Fibroblast of lung (primary cell): ENCODE data around the gene HYAL2. TPM values are rescaled to one million over a fixed set of nuclear protein-coding genes. Genes with fewer than 3 reads are reported as not detected.

Experiments used
- DNase-seq, 2 donors: peaks; one replicate each; pipeline versions ENCODE4 v3.0.0 to v3.0.0-alpha.2; 2010; ENCODE audit warnings: low read depth in 2 of 2
- H2AFZ ChIP-seq: 2 replicates; pipeline ENCODE4 v1.5.1; 2012; ENCODE audit warnings: low read length, control low read depth, inconsistent platforms
- H3K27ac ChIP-seq: 2 replicates; pipeline ENCODE4 v1.5.1; 2011; ENCODE audit warnings: low read length, control low read depth; ENCODE audit not compliant: insufficient read depth
- H3K27me3 ChIP-seq: 2 replicates; pipeline ENCODE4 v1.5.1; 2011; ENCODE audit warnings: mild to moderate bottlenecking, low read length; ENCODE audit not compliant: control insufficient read depth, insufficient read depth
- H3K36me3 ChIP-seq: 2 replicates; pipeline ENCODE4 v1.5.1; 2011; ENCODE audit warnings: low read length; ENCODE audit not compliant: control insufficient read depth, insufficient read depth
- H3K4me1 ChIP-seq: 2 replicates; pipeline ENCODE4 v1.5.1; 2011; ENCODE audit warnings: low read length; ENCODE audit not compliant: control insufficient read depth, insufficient read depth; ENCODE audit errors: extremely low read depth
- H3K4me2 ChIP-seq: 2 replicates; pipeline ENCODE4 v1.5.1; 2011; ENCODE audit warnings: low read length, control low read depth; ENCODE audit not compliant: insufficient read depth; ENCODE audit errors: extremely low read depth
- H3K4me3 ChIP-seq, 4 experiments: fragments of 200-600 bp in 1 of 4; sonication (generic) in 1 of 4; replicated peaks in 1 of 4; 2 replicates each; pipeline ENCODE4 v1.5.1; 2011 to 2016; ENCODE audit warnings: low read length in 4 of 4, low read depth in 3 of 4, mild to moderate bottlenecking in 3 of 4, control low read depth in 2 of 4, inconsistent platforms in 1 of 4, mixed read lengths in 1 of 4; ENCODE audit not compliant: insufficient read depth in 1 of 4; ENCODE audit errors: control extremely low read depth in 1 of 4
- H3K79me2 ChIP-seq: 2 replicates; pipeline ENCODE4 v1.5.1; 2012; ENCODE audit warnings: mild to moderate bottlenecking, low read length, inconsistent platforms; ENCODE audit not compliant: control insufficient read depth, insufficient read depth
- H3K9ac ChIP-seq: 2 replicates; pipeline ENCODE4 v1.5.1; 2011; ENCODE audit warnings: mild to moderate bottlenecking, low read length, control low read depth; ENCODE audit not compliant: insufficient read depth
- H3K9me3 ChIP-seq: 2 replicates; pipeline ENCODE4 v1.5.1; 2012; ENCODE audit warnings: low read depth, low read length; ENCODE audit not compliant: control insufficient read depth, insufficient read depth
- H4K20me1 ChIP-seq: 2 replicates; pipeline ENCODE4 v1.5.1; 2011; ENCODE audit warnings: low read length; ENCODE audit not compliant: control insufficient read depth, insufficient read depth; ENCODE audit errors: extremely low read depth
- CTCF ChIP-seq, 2 donors: IDR thresholded peaks in 1 of 2; conservative IDR thresholded peaks in 1 of 2; 1 replicate in 1 of 2; 2 replicates in 1 of 2; pipeline ENCODE4 v1.5.1; 2011 to 2012; ENCODE audit warnings: low read length in 2 of 2, control low read depth in 1 of 2, inconsistent platforms in 1 of 2, low read depth in 1 of 2, mild to moderate bottlenecking in 1 of 2
- EZH2 ChIP-seq: IDR thresholded peaks from 2 replicates; pipeline ENCODE4 v1.5.1; 2012; ENCODE audit warnings: low read length, control low read depth, mild to moderate bottlenecking; ENCODE audit errors: missing control alignments
- polyA plus RNA-seq, 2 donors: library from polyadenylated mRNA; depleted of rRNA in 1 of 2; stranded (reverse) in 1 of 2; unstranded in 1 of 2; fragments of >200 nt; gene quantifications; 2 replicates each; pipeline ENCODE4 v1.2.1, GENCODE V29; 2011 to 2012; ENCODE audit warnings: missing spikeins in 1 of 2
- total RNA-seq: library from RNA; depleted of rRNA; stranded (reverse); fragments of >200 nt; gene quantifications from 2 replicates; pipeline ENCODE4 v1.2.1, GENCODE V29; 2014

Gene HYAL2
- total and polyA plus RNA-seq, 2 donors (not counting 1 experiment from before 2014, with no cell fraction given), result 35.1 to 52.5 TPM

GRCh38 chr3:50299929-50300680 is 22.4 kb downstream of the HYAL2 start:
- H3K4me2 ChIP-seq, result peak overlapping the region; percentile 89
- H3K9me3 ChIP-seq, result no peaks in the 10 kb centered on the region
- peak in 1 of 2 donors; percentile 57 for DNase-seq
- no peaks in the 10 kb centered on the region for H4K20me1 ChIP-seq
- no peaks in the 10 kb centered on the region for H3K79me2 ChIP-seq
- H3K27me3 ChIP-seq, result no peaks in the 10 kb centered on the region
- H2AFZ ChIP-seq, result peak overlapping the region; percentile 60
- H3K4me1 ChIP-seq, result peaks cover 15% of the 10 kb centered on the region
- H3K27ac ChIP-seq, result peak overlapping the region; percentile 82
- H3K36me3 ChIP-seq, result peaks cover 2% of the 10 kb centered on the region
- H3K9ac ChIP-seq, result peak overlapping the region; percentile 68
- peak overlapping the region; percentile 39 to 60 (median 48) for H3K4me3 ChIP-seq
- TF ChIP-seq CTCF (conservative IDR thresholded peaks at IDR 0.05 in 1 of 2, IDR thresholded peaks at IDR 0.05 in 1 of 2; ENCODE audit: low read depth in 1 of 2, low read length in 2 of 2) (no peak), EZH2 (no peak)

GRCh38 chr3:50299638-50299928 is 23.0 kb downstream of the HYAL2 start:
- no peaks in the 10 kb centered on the region for H3K27me3 ChIP-seq

More at GRCh38 chr3:50299638-50299928, 23.0 kb downstream of the HYAL2 start:
- DNase-seq, result no peak
- H2AFZ ChIP-seq, result peak overlapping the region; percentile 60
- peak overlapping the region; percentile 89 for H3K4me2 ChIP-seq
- no peaks in the 10 kb centered on the region for H3K9me3 ChIP-seq
- H3K36me3 ChIP-seq, result peaks cover 2% of the 10 kb centered on the region
- H3K27ac ChIP-seq, result peak overlapping the region; percentile 82
- peaks cover 15% of the 10 kb centered on the region for H3K4me1 ChIP-seq
- H3K79me2 ChIP-seq, result no peaks in the 10 kb centered on the region
- no peak for TF ChIP-seq EZH2
- no peak for TF ChIP-seq CTCF (conservative IDR thresholded peaks at IDR 0.05 in 1 of 2, IDR thresholded peaks at IDR 0.05 in 1 of 2; ENCODE audit: low read depth in 1 of 2, low read length in 2 of 2)
- peak overlapping the region; percentile 39 to 60 (median 48) for H3K4me3 ChIP-seq
- H3K9ac ChIP-seq, result peak overlapping the region; percentile 68
- no peaks in the 10 kb centered on the region for H4K20me1 ChIP-seq
